Mammary epithelial cell (primary cell): ENCODE results near the gene ADAM22.

Source experiments
- EZH2 ChIP-seq: IDR thresholded peaks from 2 replicates; pipeline ENCODE4 v1.6.1; 2012; ENCODE audit warnings: low read length, inconsistent platforms, borderline replicate concordance
- TF ChIP-seq, protein P1 (sequence below), 2 donors: IDR thresholded peaks in 1 of 2; conservative IDR thresholded peaks in 1 of 2; 2 replicates each; pipeline ENCODE4 v1.5.1; 2011 to 2012; ENCODE audit warnings: inconsistent platforms in 2 of 2, low read length in 2 of 2, mild to moderate bottlenecking in 2 of 2, control low read depth in 1 of 2, low read depth in 1 of 2; ENCODE audit not compliant: insufficient read depth in 1 of 2; ENCODE audit errors: extremely low read depth in 1 of 2

DNA sequence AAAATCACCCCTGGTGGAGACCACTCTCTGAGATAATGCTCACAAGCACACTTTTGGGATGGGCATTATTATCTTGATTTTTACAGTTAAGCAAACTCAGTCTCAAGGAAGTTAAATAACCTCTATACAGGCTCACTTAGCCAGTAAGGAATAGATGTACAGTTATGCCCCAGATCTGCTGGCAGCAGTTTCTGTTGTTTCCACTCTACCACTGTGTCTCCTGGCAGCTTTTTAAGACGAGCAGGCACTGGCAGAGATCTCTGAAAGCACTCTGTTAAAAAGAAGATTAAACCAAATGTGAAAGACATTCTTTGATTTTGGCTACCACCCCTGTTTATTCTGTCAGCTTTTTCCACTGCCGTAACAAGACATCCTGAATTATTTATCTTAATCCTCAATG is 212.6 kb downstream of the ADAM22 start:
- TF ChIP-seq, protein P1, sequence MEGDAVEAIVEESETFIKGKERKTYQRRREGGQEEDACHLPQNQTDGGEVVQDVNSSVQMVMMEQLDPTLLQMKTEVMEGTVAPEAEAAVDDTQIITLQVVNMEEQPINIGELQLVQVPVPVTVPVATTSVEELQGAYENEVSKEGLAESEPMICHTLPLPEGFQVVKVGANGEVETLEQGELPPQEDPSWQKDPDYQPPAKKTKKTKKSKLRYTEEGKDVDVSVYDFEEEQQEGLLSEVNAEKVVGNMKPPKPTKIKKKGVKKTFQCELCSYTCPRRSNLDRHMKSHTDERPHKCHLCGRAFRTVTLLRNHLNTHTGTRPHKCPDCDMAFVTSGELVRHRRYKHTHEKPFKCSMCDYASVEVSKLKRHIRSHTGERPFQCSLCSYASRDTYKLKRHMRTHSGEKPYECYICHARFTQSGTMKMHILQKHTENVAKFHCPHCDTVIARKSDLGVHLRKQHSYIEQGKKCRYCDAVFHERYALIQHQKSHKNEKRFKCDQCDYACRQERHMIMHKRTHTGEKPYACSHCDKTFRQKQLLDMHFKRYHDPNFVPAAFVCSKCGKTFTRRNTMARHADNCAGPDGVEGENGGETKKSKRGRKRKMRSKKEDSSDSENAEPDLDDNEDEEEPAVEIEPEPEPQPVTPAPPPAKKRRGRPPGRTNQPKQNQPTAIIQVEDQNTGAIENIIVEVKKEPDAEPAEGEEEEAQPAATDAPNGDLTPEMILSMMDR (conservative IDR thresholded peaks at IDR 0.05 in 1 of 2, IDR thresholded peaks at IDR 0.05 in 1 of 2; ENCODE audit: extremely low read depth in 1 of 2, insufficient read depth in 1 of 2, low read depth in 1 of 2, low read length in 2 of 2) = no peak
- TF ChIP-seq EZH2 = no peak
